Natural killer cell (primary cell): ENCODE data around the gene TMSB15C. TPM values are rescaled to one million over a fixed set of nuclear protein-coding genes. Genes with fewer than 3 reads are reported as not detected.

Experiments used
- ATAC-seq, 3 donors: fragments of 150-1000 bp in 2 of 3; fragments of 200-7000 bp in 1 of 3; cut with Tn5 transposase; 1 replicate in 1 of 3; 2 replicates in 2 of 3; pipeline ENCODE4 v1.10.0; 2021; ENCODE audit warnings: mild to moderate bottlenecking in 2 of 3, moderate library complexity in 2 of 3
- DNase-seq, 2 donors: peaks; one replicate each; pipeline versions ENCODE4 v3.0.0 to v3.0.0-alpha.2; 2013 to 2021; ENCODE audit warnings: mixed read lengths in 1 of 2
- H3K27ac ChIP-seq: one replicate; pipeline ENCODE4 v1.5.1; 2013; ENCODE audit warnings: mild to moderate bottlenecking, low read length
- H3K27me3 ChIP-seq: one replicate; pipeline ENCODE4 v1.6.1; 2013; ENCODE audit warnings: low read length; ENCODE audit not compliant: control insufficient read depth, insufficient read depth
- H3K36me3 ChIP-seq: one replicate; pipeline ENCODE4 v1.6.1; 2013; ENCODE audit warnings: low read length; ENCODE audit not compliant: control insufficient read depth, insufficient read depth
- H3K4me1 ChIP-seq: one replicate; pipeline ENCODE4 v1.6.1; 2013; ENCODE audit warnings: low read length; ENCODE audit not compliant: control insufficient read depth, insufficient read depth
- H3K4me3 ChIP-seq: one replicate; pipeline ENCODE4 v1.5.1; 2013; ENCODE audit warnings: low read length
- H3K9me3 ChIP-seq: one replicate; pipeline ENCODE4 v1.6.1; 2013; ENCODE audit warnings: low read length; ENCODE audit not compliant: control insufficient read depth, insufficient read depth
- H3K27ac Mint-ChIP-seq, 2 donors: one replicate each; pipeline ENCODE4 v1.8.0; 2022; ENCODE audit warnings: mild to moderate bottlenecking in 2 of 2, mixed read lengths in 2 of 2, moderate library complexity in 1 of 2
- H3K27me3 Mint-ChIP-seq, 2 donors: one replicate each; pipeline ENCODE4 v1.8.0; 2022; ENCODE audit warnings: low read depth in 2 of 2, mixed read lengths in 2 of 2
- H3K36me3 Mint-ChIP-seq: one replicate; pipeline ENCODE4 v1.8.0; 2022; ENCODE audit warnings: mixed read lengths
- H3K4me1 Mint-ChIP-seq, 2 donors: one replicate each; pipeline ENCODE4 v1.8.0; 2022; ENCODE audit warnings: mixed read lengths in 2 of 2
- H3K4me3 Mint-ChIP-seq: one replicate; pipeline ENCODE4 v1.8.0; 2022; ENCODE audit warnings: mild to moderate bottlenecking, moderate library complexity, mixed read lengths
- H3K9me3 Mint-ChIP-seq, 2 donors: one replicate each; pipeline ENCODE4 v1.8.0; 2022; ENCODE audit warnings: mixed read lengths in 2 of 2
- WGBS: methylation state at CpG from one replicate; pipeline ENCODE4 v1.1.7; 2013; ENCODE audit warnings: missing lambda C conversion rate; ENCODE audit not compliant: insufficient coverage; 5-methylcytosine and 5-hydroxymethylcytosine counted together
- intact Hi-C: fragments of 100-400 bp; cut with micrococcal nuclease; formaldehyde crosslinking; loops from one replicate; pipeline ENCODE4 v1.14.2; 2022
- total RNA-seq, 4 donors: library from RNA; stranded (reverse); fragments of 120-200 nt in 1 of 4; gene quantifications; one replicate each; pipeline versions ENCODE4 v1.2.3 to v1.2.4, GENCODE V29; 2013 to 2022
- TF ChIP-seq, protein P1 (sequence below): fragments of 200-600 bp; IDR thresholded peaks from one replicate; pipeline ENCODE4 v1.8.0; 2022; ENCODE audit warnings: antibody characterized with exemption

The TMSB15C gene
- total RNA-seq, 3 donors from 2014 or later (not counting 1 experiment from before 2014, with no cell fraction given), result 2.0 to 4.1 (median 2.5) TPM

DNA sequence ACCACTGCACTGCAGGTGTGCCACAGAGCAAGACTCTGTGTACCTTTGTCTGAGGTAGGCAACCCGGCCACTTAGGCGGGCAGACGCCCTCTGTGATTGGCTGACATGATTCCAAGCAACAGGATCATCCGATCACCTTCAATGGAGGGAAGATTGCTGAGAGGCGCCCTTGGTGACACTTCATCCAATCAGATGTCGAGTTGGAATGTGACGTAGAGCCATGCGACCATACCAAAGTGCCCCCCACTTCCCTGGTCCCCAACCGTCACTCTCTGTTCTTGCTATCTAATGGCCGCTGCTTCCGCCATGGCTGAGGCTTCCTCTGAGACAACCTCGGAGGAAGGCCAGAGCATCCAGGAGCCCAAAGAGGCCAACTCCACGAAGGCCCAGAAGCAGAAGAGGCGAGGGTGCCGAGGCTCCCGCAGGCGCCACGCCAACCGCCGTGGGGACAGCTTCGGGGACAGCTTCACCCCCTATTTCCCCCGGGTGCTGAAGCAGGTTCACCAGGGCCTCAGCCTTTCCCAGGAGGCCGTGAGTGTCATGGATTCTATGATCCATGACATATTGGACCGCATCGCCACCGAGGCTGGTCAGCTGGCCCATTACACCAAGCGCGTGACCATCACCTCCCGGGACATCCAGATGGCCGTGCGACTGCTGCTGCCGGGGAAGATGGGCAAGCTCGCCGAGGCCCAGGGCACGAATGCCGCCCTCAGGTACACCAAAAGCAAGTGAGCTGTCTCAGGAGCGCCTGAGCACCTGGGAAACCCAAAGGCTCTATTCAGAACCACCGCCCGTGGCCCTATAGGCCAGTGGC, 36.1 kb downstream of the TMSB15C start, which contains the start of gene H2BW2:
H2BW2 (plus strand) TSS at position 268 of the 817 bp plus-strand sequence; CDS start at position 307, 39 bp downstream.
- H3K4me3 ChIP-seq, result no peak within 1 kb of the TSS
- no peak within 1 kb of the TSS for H3K27ac ChIP-seq
- no peaks in the 10 kb centered on the region for H3K4me1 ChIP-seq
- intact Hi-C loops, result no loop called here
- H3K9me3 ChIP-seq, result no peaks in the 10 kb centered on the region
- ATAC-seq, result no peak
- no peak within 1 kb of the TSS for H3K4me3 Mint-ChIP-seq
- no peak for DNase-seq
- H3K27me3 Mint-ChIP-seq, result peaks cover 6 to 46% of the 10 kb centered on the region in 2 donors
- H3K36me3 ChIP-seq, result no peaks in the 10 kb centered on the region
- H3K4me1 Mint-ChIP-seq, result no peaks in the 10 kb centered on the region
- no peaks in the 10 kb centered on the region for H3K36me3 Mint-ChIP-seq
- H3K27me3 ChIP-seq, result no peaks in the 10 kb centered on the region
- WGBS, result 94% methylated on average over 39 of the region's 39 CpGs
- no peaks in the 10 kb centered on the region for H3K9me3 Mint-ChIP-seq
- TF ChIP-seq, protein P1, sequence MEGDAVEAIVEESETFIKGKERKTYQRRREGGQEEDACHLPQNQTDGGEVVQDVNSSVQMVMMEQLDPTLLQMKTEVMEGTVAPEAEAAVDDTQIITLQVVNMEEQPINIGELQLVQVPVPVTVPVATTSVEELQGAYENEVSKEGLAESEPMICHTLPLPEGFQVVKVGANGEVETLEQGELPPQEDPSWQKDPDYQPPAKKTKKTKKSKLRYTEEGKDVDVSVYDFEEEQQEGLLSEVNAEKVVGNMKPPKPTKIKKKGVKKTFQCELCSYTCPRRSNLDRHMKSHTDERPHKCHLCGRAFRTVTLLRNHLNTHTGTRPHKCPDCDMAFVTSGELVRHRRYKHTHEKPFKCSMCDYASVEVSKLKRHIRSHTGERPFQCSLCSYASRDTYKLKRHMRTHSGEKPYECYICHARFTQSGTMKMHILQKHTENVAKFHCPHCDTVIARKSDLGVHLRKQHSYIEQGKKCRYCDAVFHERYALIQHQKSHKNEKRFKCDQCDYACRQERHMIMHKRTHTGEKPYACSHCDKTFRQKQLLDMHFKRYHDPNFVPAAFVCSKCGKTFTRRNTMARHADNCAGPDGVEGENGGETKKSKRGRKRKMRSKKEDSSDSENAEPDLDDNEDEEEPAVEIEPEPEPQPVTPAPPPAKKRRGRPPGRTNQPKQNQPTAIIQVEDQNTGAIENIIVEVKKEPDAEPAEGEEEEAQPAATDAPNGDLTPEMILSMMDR, result no peak
- H3K27ac Mint-ChIP-seq, result no peak within 1 kb of the TSS

Other genes with a start within 250 kb of the TMSB15C start
- gene RAB9B, start 244.0 kb downstream of the TMSB15C start, total RNA-seq, result under 1 TPM; 0.45 to 0.64 (median 0.50) TPM
- 10 to 100 TPM in 1 of 3 donors, 1 to 10 TPM in 2; 3.8 to 10.3 (median 5.4) TPM for gene TMSB15B, start 113.6 kb downstream of the TMSB15C start, total RNA-seq
- gene H2BW1, start 62.5 kb downstream of the TMSB15C start, total RNA-seq, result not detected
- gene H2BW2, start 36.3 kb downstream of the TMSB15C start, total RNA-seq, result under 1 TPM in 1 of 3 donors, not detected in 2; 0.18 TPM
- 1 to 10 TPM; 4.4 to 8.9 (median 5.6) TPM for gene ZCCHC18, start 36.3 kb upstream of the TMSB15C start, total RNA-seq
- gene SLC25A53, start 80.8 kb upstream of the TMSB15C start, total RNA-seq, result 10 to 100 TPM; 10.1 to 20.6 (median 12.8) TPM
- 10 to 100 TPM; 31.9 to 35.9 (median 32.6) TPM for gene FAM199X, start 90.2 kb upstream of the TMSB15C start, total RNA-seq
- not detected for gene ESX1, start 178.7 kb upstream of the TMSB15C start, total RNA-seq